GM19328 (cell line): ENCODE data around the gene HBP1.
A peak's percentile ranks its signal among the peaks of the same experiment; 100 is the strongest.
"Not testable (repeated sequence)": the region's sequence is repeated elsewhere in the genome, so short reads cannot be mapped to it uniquely, and the experiment has no call there.

Experiments used
- ATAC-seq: cut with Tn5 transposase; IDR thresholded peaks from one replicate; pipeline ENCODE4 v1.9.1; 2021; ENCODE audit warnings: mild to moderate bottlenecking, moderate library complexity; ENCODE audit not compliant: unreplicated experiment

HBP1 gene

GRCh38 chr7:107168233-107169119 is at the start of gene HBP1:
HBP1 (plus strand) TSS chr7:107169003; CDS start chr7:107179894, 10,891 bp downstream.
- ATAC-seq, result peak; percentile 88

GRCh38 chr7:107119376-107120105 is 49.3 kb upstream of the HBP1 start:
- no peak for ATAC-seq

- no peak for ATAC-seq
These were observed 46.3 kb upstream of the HBP1 start for GRCh38 chr7:107122486-107122911.

- ATAC-seq, result no peak
These were observed 45.4 kb upstream of the HBP1 start for GRCh38 chr7:107123392-107123791.

- ATAC-seq, result no peak
These were observed 43.3 kb upstream of the HBP1 start for GRCh38 chr7:107125475-107125874.

GRCh38 chr7:107128217-107128616 is 40.6 kb upstream of the HBP1 start:
- ATAC-seq, result no peak

- no peak for ATAC-seq
These were observed 40.1 kb upstream of the HBP1 start for GRCh38 chr7:107128748-107129147.

- ATAC-seq, result no peak
These were observed 38.1 kb upstream of the HBP1 start for GRCh38 chr7:107130487-107131220.

- ATAC-seq, result no peak
These were observed 35.4 kb upstream of the HBP1 start for GRCh38 chr7:107133396-107133795.

GRCh38 chr7:107138696-107139420 is 29.9 kb upstream of the HBP1 start:
- no peak for ATAC-seq

GRCh38 chr7:107143875-107144274 is 24.9 kb upstream of the HBP1 start:
- ATAC-seq, result not testable (repeated sequence)

- ATAC-seq, result no peak
These were observed 23.6 kb upstream of the HBP1 start for GRCh38 chr7:107145067-107145838.

- ATAC-seq, result no peak
These were observed 21.1 kb upstream of the HBP1 start for GRCh38 chr7:107147464-107148393.

GRCh38 chr7:107148721-107149120 is 20.1 kb upstream of the HBP1 start:
- no peak for ATAC-seq

GRCh38 chr7:107149863-107150262 is 18.9 kb upstream of the HBP1 start:
- ATAC-seq, result no peak

GRCh38 chr7:107150375-107151073 is 18.3 kb upstream of the HBP1 start:
- no peak for ATAC-seq

GRCh38 chr7:107151538-107151937 is 17.3 kb upstream of the HBP1 start:
- ATAC-seq, result no peak

GRCh38 chr7:107152011-107152410 is 16.8 kb upstream of the HBP1 start:
- no peak for ATAC-seq
